Heart left ventricle (tissue), 16 donors: ENCODE results near the gene MARK4. TPM values are rescaled to one million over a fixed set of nuclear protein-coding genes. Genes with fewer than 3 reads are reported as not detected.

Experiments used
- ATAC-seq, 4 donors: fragments of 200-7000 bp; cut with Tn5 transposase; one replicate each; pipeline ENCODE4 v1.9.1; 2020 to 2022; ENCODE audit warnings: moderate library complexity in 4 of 4, mild to moderate bottlenecking in 3 of 4, moderate number of reproducible peaks in 1 of 4
- DNase-seq, 5 donors: peaks; one replicate each; pipeline ENCODE4 v3.0.0-alpha.2; 2020
- H3K27ac ChIP-seq, 12 donors: fragments of 200-600 bp; sonication (generic) in 4 of 12; one replicate each; pipeline versions ENCODE4 v1.5.0 to v1.8.0; 2016 to 2022; ENCODE audit warnings: mild to moderate bottlenecking in 2 of 12
- H3K27me3 ChIP-seq, 9 donors: fragments of 200-600 bp; sonication (generic) in 2 of 9; one replicate each; pipeline versions ENCODE4 v1.5.1 to v1.8.0; 2016 to 2022; ENCODE audit warnings: mild to moderate bottlenecking in 3 of 9
- H3K36me3 ChIP-seq, 9 donors: fragments of 200-600 bp; sonication (generic) in 2 of 9; one replicate each; pipeline versions ENCODE4 v1.5.0 to v1.8.0; 2018 to 2022; ENCODE audit warnings: mild to moderate bottlenecking in 2 of 9
- H3K4me1 ChIP-seq, 12 donors: fragments of 200-600 bp; sonication (generic) in 4 of 12; one replicate each; pipeline versions ENCODE4 v1.5.0 to v1.8.0; 2016 to 2022; ENCODE audit warnings: mild to moderate bottlenecking in 3 of 12
- H3K4me3 ChIP-seq, 12 donors: fragments of 200-600 bp; sonication (generic) in 4 of 12; one replicate each; pipeline versions ENCODE4 v1.5.0 to v1.8.0; 2017 to 2022; ENCODE audit warnings: mild to moderate bottlenecking in 9 of 12, moderate library complexity in 4 of 12
- H3K9me3 ChIP-seq, 12 donors: fragments of 200-600 bp; sonication (generic) in 4 of 12; one replicate each; pipeline versions ENCODE4 v1.5.0 to v1.8.0; 2016 to 2022; ENCODE audit warnings: mild to moderate bottlenecking in 1 of 12
- CTCF ChIP-seq, 12 donors: fragments of 200-600 bp; sonication (generic) in 4 of 12; IDR thresholded peaks; one replicate each; pipeline versions ENCODE4 v1.5.0 to v1.8.0; 2018 to 2022; ENCODE audit warnings: antibody characterized with exemption in 12 of 12, mild to moderate bottlenecking in 5 of 12
- POLR2A ChIP-seq, 2 donors: fragments of 450-650 bp; IDR thresholded peaks; one replicate each; pipeline ENCODE4 v1.6.1; 2017; ENCODE audit warnings: antibody characterized with exemption in 2 of 2, mild to moderate bottlenecking in 2 of 2, moderate library complexity in 2 of 2
- WGBS, 4 donors: extraction: QIAGEN DNeasy Blood & Tissue Kit in 2 of 4; methylation state at CpG; one replicate each; pipeline versions ENCODE4 v1.1.5 to v1.1.7; 2013 to 2018; 5-methylcytosine and 5-hydroxymethylcytosine counted together
- intact Hi-C, 10 donors: fragments of 100-400 bp; cut with DNase I; formaldehyde crosslinking; loops; one replicate each; pipeline versions ENCODE4 v1.11.1 to v1.14.2; 2022
- polyA plus RNA-seq, 2 donors: library from polyadenylated mRNA; stranded (reverse); fragments of 200-250 nt; gene quantifications; one replicate each; pipeline ENCODE4 v1.2.3, GENCODE V29; 2013
- total RNA-seq, 9 donors: library from RNA; depleted of rRNA in 2 of 9; stranded (reverse); fragments of >200 nt in 2 of 9; fragmentation: NEBNext Ultra II Directional in 3 of 9; extraction: Animal tissue kit (Norgen Biotek cat#: 25700) in 3 of 9; gene quantifications; one replicate each; pipeline versions ENCODE4 v1.1.0 to v1.2.4, GENCODE V29; 2016 to 2023
- donor health status: ischemic (EF 13 %, LVEDD 7.1; RV severe dilation, severe dysfunction).
- donor health status: healthy with polysubstance abuse.
- donor health status: DM: no; HTN: yes; CAD: no.
- donor health status: DM: no; HTN: no; CAD: no.
- donor health status: ischemic (EF 25% LVEDD 6.9; RV normal size, moderate dysfunction).
- donor health status: ischemic (EF 25% LVEDD 5.7; RV mildly dilated, moderate dysfunction).
- donor health status: healthy.
- donor health status: DM: yes; HTN: yes; CAD: no.
- donor health status: ischemic (EF 35%, LVEDD 5.7; RV mildly dilated, moderate dysfunction).
- donor health status: nonischemic (EF 11% LVEDD 7.7; RV severe dilation, severe dysfunction).
- donor health status: DM: yes; HTN: yes; CAD: no.
- donor health status: PGD.
- donor health status: ischemic (EF 29% LVEDD 5.4; RV normal size, mild dysfunction).
- donor health status: nonischemic (EF 23%, LVEDD 6.1; RV moderate dilation, normal function).

MARK4 gene
- total and polyA plus RNA-seq, 11 donors = 18.0 to 46.9 (median 28.6) TPM

GRCh38 chr19:45296355-45296754 is 45.3 kb downstream of the MARK4 start:
- H3K4me3 ChIP-seq = no peak overlapping the region
- 93 to 97% (median 95%) methylated on average over 4 of the region's 4 CpGs for WGBS, 4 donors
- peaks cover 0 to 12% (median 2%) of the 10 kb centered on the region in 12 donors for H3K9me3 ChIP-seq
- H3K27ac ChIP-seq = no peak overlapping the region
- peaks cover 0 to 12% (median 1%) of the 10 kb centered on the region in 12 donors for H3K4me1 ChIP-seq
- DNase-seq (no peak), ATAC-seq (no peak)
- H3K27me3 ChIP-seq = no peaks in the 10 kb centered on the region
- no peak for TF ChIP-seq POLR2A (IDR thresholded peaks at IDR 0.05)
- TF ChIP-seq CTCF (IDR thresholded peaks at IDR 0.05) = no peak
- peaks cover 0 to 48% (median 18%) of the 10 kb centered on the region in 9 donors for H3K36me3 ChIP-seq
- intact Hi-C loops = no loop called here

- no peaks in the 10 kb centered on the region for H3K27me3 ChIP-seq
- intact Hi-C loops = no loop called here
- no peak for DNase-seq
- no peak for ATAC-seq
- H3K27ac ChIP-seq = no peak overlapping the region
- WGBS, 4 donors = 91 to 97% (median 94%) methylated on average over 6 to 18 of the region's 18 CpGs
- H3K4me3 ChIP-seq = no peak overlapping the region
- H3K9me3 ChIP-seq = peaks cover 0 to 12% (median 2%) of the 10 kb centered on the region in 12 donors
- peaks cover 0 to 43% (median 13%) of the 10 kb centered on the region in 9 donors for H3K36me3 ChIP-seq
- peaks cover 0 to 12% (median 1%) of the 10 kb centered on the region in 12 donors for H3K4me1 ChIP-seq
- TF ChIP-seq POLR2A (IDR thresholded peaks at IDR 0.05) = no peak
- TF ChIP-seq CTCF (IDR thresholded peaks at IDR 0.05) = no peak
Observed at GRCh38 chr19:45297674-45298073, 46.6 kb downstream of the MARK4 start.

- Histone ChIP-seq H3K27ac (no peak overlapping the region), H3K36me3 (peaks cover 0 to 43% (median 13%) of the 10 kb centered on the region in 9 donors), H3K9me3 (peaks cover 0 to 8% (median 0%) of the 10 kb centered on the region in 12 donors), H3K4me1 (peaks cover 0 to 12% (median 1%) of the 10 kb centered on the region in 12 donors), H3K4me3 (no peak overlapping the region), H3K27me3 (no peaks in the 10 kb centered on the region)
- DNase-seq (no peak), ATAC-seq (no peak)
- intact Hi-C loops = no loop called here
- TF ChIP-seq POLR2A (IDR thresholded peaks at IDR 0.05) (no peak), CTCF (IDR thresholded peaks at IDR 0.05) (no peak)
- 90 to 98% (median 96%) methylated on average over 4 to 5 of the region's 5 CpGs for WGBS, 4 donors
Observed at GRCh38 chr19:45298264-45298663, 47.2 kb downstream of the MARK4 start.

GRCh38 chr19:45299719-45300118 is 48.6 kb downstream of the MARK4 start:
- peaks cover 0 to 43% (median 12%) of the 10 kb centered on the region in 9 donors for H3K36me3 ChIP-seq
- intact Hi-C loops = no loop called here
- ATAC-seq (no peak), DNase-seq (no peak)
- no peak overlapping the region for H3K27ac ChIP-seq
- no peak overlapping the region for H3K4me3 ChIP-seq
- TF ChIP-seq POLR2A (IDR thresholded peaks at IDR 0.05) (no peak), CTCF (IDR thresholded peaks at IDR 0.05) (no peak)
- 88 to 98% (median 93%) methylated on average over 6 of the region's 6 CpGs for WGBS, 4 donors
- peaks cover 0 to 7% (median 0%) of the 10 kb centered on the region in 12 donors for H3K9me3 ChIP-seq
- peaks cover 0 to 5% (median 0%) of the 10 kb centered on the region in 12 donors for H3K4me1 ChIP-seq
- H3K27me3 ChIP-seq = no peaks in the 10 kb centered on the region
